CD4-positive, CD25-positive, alpha-beta regulatory T cell (primary cell): ENCODE data around the gene RNF157. TPM values are rescaled to one million over a fixed set of nuclear protein-coding genes. Genes with fewer than 3 reads are reported as not detected.
A peak's percentile ranks its signal among the peaks of the same experiment; 100 is the strongest.

ENCODE experiments used
- ATAC-seq, 2 donors: fragments of 150-1000 bp; cut with Tn5 transposase; one replicate each; pipeline ENCODE4 v1.10.0; 2021; ENCODE audit warnings: low read depth in 2 of 2, moderate number of reproducible peaks in 2 of 2, moderate library complexity in 1 of 2
- DNase-seq, 3 donors: peaks; one replicate each; pipeline versions ENCODE4 v3.0.0 to v3.0.0-alpha.2; 2012 to 2022; ENCODE audit warnings: mixed read lengths in 1 of 3
- H3K27ac ChIP-seq: one replicate; pipeline ENCODE4 v1.7.0; 2013; ENCODE audit warnings: mild to moderate bottlenecking, low read length; ENCODE audit not compliant: insufficient read depth, poor library complexity, severe bottlenecking
- H3K27me3 ChIP-seq: one replicate; pipeline ENCODE4 v1.7.0; 2013; ENCODE audit warnings: low read length; ENCODE audit not compliant: control insufficient read depth, insufficient read depth
- H3K36me3 ChIP-seq: one replicate; pipeline ENCODE4 v1.7.0; 2013; ENCODE audit warnings: mild to moderate bottlenecking, low read length, moderate library complexity; ENCODE audit not compliant: control insufficient read depth, insufficient read depth
- H3K4me1 ChIP-seq: 2 replicates; pipeline ENCODE4 v1.7.0; 2013; ENCODE audit warnings: mild to moderate bottlenecking, low read length; ENCODE audit not compliant: insufficient read depth, control insufficient read depth, poor library complexity, severe bottlenecking
- H3K4me3 ChIP-seq: one replicate; pipeline ENCODE4 v1.7.0; 2013; ENCODE audit warnings: low read depth, mild to moderate bottlenecking, low read length, moderate library complexity
- H3K9me3 ChIP-seq, 2 experiments: 1 replicate in 1 of 2; 2 replicates in 1 of 2; pipeline ENCODE4 v1.7.0; 2013; ENCODE audit warnings: low read length in 2 of 2, mild to moderate bottlenecking in 1 of 2, moderate library complexity in 1 of 2; ENCODE audit not compliant: control insufficient read depth in 2 of 2
- H3K27ac Mint-ChIP-seq, 3 donors: one replicate each; pipeline ENCODE4 v1.8.0; 2020 to 2022; ENCODE audit warnings: mild to moderate bottlenecking in 3 of 3, mixed read lengths in 3 of 3, moderate library complexity in 2 of 3
- H3K27me3 Mint-ChIP-seq: one replicate; pipeline ENCODE4 v1.8.0; 2022; ENCODE audit warnings: mild to moderate bottlenecking, mixed read lengths
- H3K36me3 Mint-ChIP-seq: one replicate; pipeline ENCODE4 v1.8.0; 2020; ENCODE audit warnings: mixed read lengths
- H3K4me1 Mint-ChIP-seq, 4 donors: one replicate each; pipeline ENCODE4 v1.8.0; 2020 to 2022; ENCODE audit warnings: mixed read lengths in 4 of 4, mild to moderate bottlenecking in 1 of 4
- H3K4me3 Mint-ChIP-seq, 4 donors: one replicate each; pipeline ENCODE4 v1.8.0; 2020 to 2022; ENCODE audit warnings: mild to moderate bottlenecking in 4 of 4, mixed read lengths in 4 of 4, moderate library complexity in 3 of 4
- H3K9me3 Mint-ChIP-seq, 7 donors: one replicate each; pipeline ENCODE4 v1.8.0; 2020 to 2022; ENCODE audit warnings: mixed read lengths in 7 of 7, mild to moderate bottlenecking in 3 of 7, moderate library complexity in 2 of 7
- polyA plus RNA-seq, 4 donors: library from polyadenylated mRNA; unstranded; fragments of 300-500 nt; fragmentation: Illumina TruSeq; gene quantifications; one replicate each; pipeline ENCODE4 v1.2.3, GENCODE V29; 2021
- total RNA-seq: library from RNA; stranded (reverse); gene quantifications from one replicate; pipeline ENCODE4 v1.2.3, GENCODE V29; 2022

The RNF157 gene
- total and polyA plus RNA-seq, 5 donors from 2014 or later = 3.3 to 17.7 (median 5.1) TPM

GRCh38 chr17:76277300-76278267 is 37.3 kb upstream of the RNF157 start:
- no peaks in the 10 kb centered on the region for H3K9me3 Mint-ChIP-seq
- no peak for ATAC-seq
- no peaks in the 10 kb centered on the region for H3K36me3 Mint-ChIP-seq
- Histone ChIP-seq H3K27me3 (no peaks in the 10 kb centered on the region), H3K27ac (no peak overlapping the region), H3K4me1 (peaks cover 36% of the 10 kb centered on the region), H3K9me3 (no peaks in the 10 kb centered on the region), H3K36me3 (no peaks in the 10 kb centered on the region), H3K4me3 (no peak overlapping the region)
- peak overlapping the region; percentile 62 to 87 (median 65) for H3K27ac Mint-ChIP-seq
- H3K27me3 Mint-ChIP-seq = no peaks in the 10 kb centered on the region
- peaks cover 4 to 49% (median 15%) of the 10 kb centered on the region in 4 donors for H3K4me1 Mint-ChIP-seq
- peak overlapping the region in 1 of 4 donors; percentile 27 for H3K4me3 Mint-ChIP-seq
- DNase-seq = no peak

GRCh38 chr17:76276461-76277299 is 36.4 kb upstream of the RNF157 start:
- DNase-seq = no peak
- H3K27me3 Mint-ChIP-seq = no peaks in the 10 kb centered on the region
- no peaks in the 10 kb centered on the region for H3K27me3 ChIP-seq
- no peaks in the 10 kb centered on the region for H3K9me3 ChIP-seq
- H3K27ac ChIP-seq = no peak overlapping the region
- peaks cover 45% of the 10 kb centered on the region for H3K4me1 ChIP-seq
- H3K36me3 Mint-ChIP-seq = no peaks in the 10 kb centered on the region
- H3K4me3 ChIP-seq = no peak overlapping the region
- ATAC-seq = no peak
- H3K4me3 Mint-ChIP-seq = peak overlapping the region in 2 of 4 donors; percentile 27 to 81
- no peaks in the 10 kb centered on the region for H3K36me3 ChIP-seq
- H3K9me3 Mint-ChIP-seq = no peaks in the 10 kb centered on the region
- H3K27ac Mint-ChIP-seq = peak overlapping the region; percentile 53 to 65 (median 62)
- peaks cover 4 to 54% (median 15%) of the 10 kb centered on the region in 4 donors for H3K4me1 Mint-ChIP-seq

DNA sequence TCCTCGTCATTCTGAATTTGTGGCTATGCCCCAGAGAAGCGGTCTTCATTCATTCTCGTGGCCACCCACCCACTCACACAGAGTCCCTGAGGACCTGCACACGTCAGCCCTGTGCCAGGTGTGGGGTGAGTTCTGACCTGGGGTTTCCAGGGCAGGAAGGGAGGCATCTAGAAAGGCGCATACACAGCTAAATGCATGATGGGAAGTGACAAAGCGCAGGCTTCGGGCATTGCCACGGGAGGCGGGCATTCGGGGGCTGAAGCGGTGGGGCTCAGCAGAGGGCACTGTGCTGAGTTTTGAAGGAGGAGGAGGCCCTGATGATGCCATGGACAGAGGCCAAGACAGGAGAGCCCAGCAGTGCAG is 35.8 kb upstream of the RNF157 start:
- Mint-ChIP-seq H3K4me3 (no peak overlapping the region), H3K9me3 (no peaks in the 10 kb centered on the region), H3K27me3 (no peaks in the 10 kb centered on the region), H3K4me1 (peaks cover 4 to 60% (median 17%) of the 10 kb centered on the region in 4 donors), H3K27ac (peak overlapping the region in 2 of 3 donors; percentile 44 to 93), H3K36me3 (no peaks in the 10 kb centered on the region)
- no peaks in the 10 kb centered on the region for H3K9me3 ChIP-seq
- H3K4me3 ChIP-seq = no peak overlapping the region
- H3K36me3 ChIP-seq = no peaks in the 10 kb centered on the region
- ATAC-seq (no peak), DNase-seq (no peak)
- no peak overlapping the region for H3K27ac ChIP-seq
- H3K4me1 ChIP-seq = peaks cover 51% of the 10 kb centered on the region
- no peaks in the 10 kb centered on the region for H3K27me3 ChIP-seq

DNA sequence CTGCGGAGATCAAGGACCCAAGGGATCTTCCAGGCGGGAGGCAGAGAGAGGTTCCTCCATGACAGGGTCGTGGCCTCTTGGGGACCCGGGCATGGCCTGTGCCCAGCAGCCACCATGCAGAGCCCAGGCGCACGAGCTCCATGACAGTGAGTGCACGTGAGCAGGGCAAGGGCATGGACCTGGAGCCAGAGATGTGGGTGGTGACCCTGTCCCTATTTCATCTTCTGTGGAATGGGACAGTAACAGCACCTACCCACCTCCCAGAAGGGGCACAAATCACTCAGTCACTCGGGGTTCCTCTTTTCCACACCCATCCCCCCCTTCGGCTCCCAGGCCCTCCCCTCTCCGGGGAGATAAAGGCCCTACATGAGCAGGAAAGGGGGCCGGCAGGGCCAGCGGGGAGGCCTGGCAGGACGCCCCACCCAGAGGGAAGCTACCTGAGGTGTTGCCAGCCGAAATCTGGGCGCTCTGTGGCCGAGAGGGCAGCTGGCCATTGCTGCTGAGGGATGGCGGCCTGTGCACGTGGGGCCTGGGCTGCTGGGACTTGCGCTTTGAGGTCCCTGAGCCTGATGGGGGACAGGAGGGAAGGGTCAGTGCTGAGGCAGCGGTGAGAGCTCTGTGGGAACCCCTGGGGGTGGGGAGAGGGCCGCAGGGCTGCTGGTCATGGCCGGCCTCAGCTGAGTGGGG is 35.2 kb upstream of the RNF157 start:
- DNase-seq = no peak
- Histone ChIP-seq H3K27me3 (no peaks in the 10 kb centered on the region), H3K4me1 (peaks cover 56% of the 10 kb centered on the region), H3K4me3 (no peak overlapping the region), H3K27ac (no peak overlapping the region), H3K9me3 (no peaks in the 10 kb centered on the region), H3K36me3 (no peaks in the 10 kb centered on the region)
- H3K27ac Mint-ChIP-seq = peak overlapping the region; percentile 20 to 93 (median 44)
- H3K27me3 Mint-ChIP-seq = peaks cover 5% of the 10 kb centered on the region
- H3K4me1 Mint-ChIP-seq = peaks cover 4 to 65% (median 20%) of the 10 kb centered on the region in 4 donors
- H3K9me3 Mint-ChIP-seq = no peaks in the 10 kb centered on the region
- peaks cover 4% of the 10 kb centered on the region for H3K36me3 Mint-ChIP-seq
- peak overlapping the region in 1 of 4 donors; percentile 61 for H3K4me3 Mint-ChIP-seq
- no peak for ATAC-seq

DNA sequence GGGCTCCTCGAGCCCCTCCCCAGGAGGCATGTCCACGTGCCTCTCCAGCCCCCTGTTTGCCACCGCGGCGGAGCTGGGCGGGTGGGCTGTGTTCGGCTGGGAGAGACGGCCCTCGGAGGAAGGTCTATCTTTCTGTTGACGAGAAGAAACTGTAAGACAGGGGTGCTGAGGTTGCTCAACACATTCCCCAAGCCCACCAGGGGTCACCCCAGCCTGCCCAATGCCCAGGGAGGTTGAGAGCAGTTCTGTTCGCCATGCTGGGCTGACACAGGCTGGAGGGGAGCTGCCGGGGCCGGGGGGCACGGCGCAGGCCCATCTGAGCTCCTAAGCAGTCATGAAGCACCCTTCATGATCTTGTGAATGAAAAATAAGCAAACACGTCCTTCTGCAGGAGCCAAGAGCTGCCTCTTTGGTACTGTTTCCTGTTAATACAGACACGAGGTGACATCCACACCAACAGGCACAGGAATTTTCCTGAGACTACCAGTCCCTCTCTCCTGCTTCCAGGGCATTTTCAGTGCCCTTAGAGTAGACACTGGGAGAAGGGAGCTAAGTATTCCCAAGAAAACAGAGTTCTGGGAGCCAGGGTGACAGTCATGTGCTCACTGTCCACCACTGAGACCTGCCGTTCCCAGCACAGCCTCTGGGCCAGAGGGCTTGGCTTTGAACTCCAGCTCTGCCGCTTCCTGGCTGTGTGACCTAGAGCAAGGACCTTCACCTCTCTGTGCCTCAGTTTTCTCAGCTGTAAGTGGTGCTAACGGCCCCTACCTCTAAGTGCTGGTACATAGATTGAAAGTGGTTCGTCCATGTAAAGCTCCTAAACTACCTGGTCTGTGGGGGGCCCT is 34.0 kb upstream of the RNF157 start:
- H3K36me3 Mint-ChIP-seq = peaks cover 4% of the 10 kb centered on the region
- Histone ChIP-seq H3K4me1 (peaks cover 63% of the 10 kb centered on the region), H3K36me3 (peaks cover 6% of the 10 kb centered on the region), H3K9me3 (no peaks in the 10 kb centered on the region), H3K4me3 (no peak overlapping the region), H3K27ac (no peak overlapping the region), H3K27me3 (no peaks in the 10 kb centered on the region)
- peaks cover 0 to 70% (median 19%) of the 10 kb centered on the region in 4 donors for H3K4me1 Mint-ChIP-seq
- H3K4me3 Mint-ChIP-seq = peak overlapping the region in 3 of 4 donors; percentile 43 to 65 (median 61)
- H3K9me3 Mint-ChIP-seq = no peaks in the 10 kb centered on the region
- no peak for ATAC-seq
- peak overlapping the region in 2 of 3 donors; percentile 86 to 88 for H3K27ac Mint-ChIP-seq
- H3K27me3 Mint-ChIP-seq = peaks cover 5% of the 10 kb centered on the region
- DNase-seq = peak in 1 of 3 donors; percentile 49

GRCh38 chr17:76273445-76274111 is 33.3 kb upstream of the RNF157 start:
- Histone ChIP-seq H3K27ac (peak overlapping the region; percentile 92), H3K36me3 (peaks cover 11% of the 10 kb centered on the region), H3K27me3 (no peaks in the 10 kb centered on the region), H3K4me3 (no peak overlapping the region), H3K9me3 (no peaks in the 10 kb centered on the region), H3K4me1 (peaks cover 66% of the 10 kb centered on the region)
- Mint-ChIP-seq H3K4me1 (peaks cover 0 to 75% (median 21%) of the 10 kb centered on the region in 4 donors), H3K4me3 (peak overlapping the region; percentile 38 to 84 (median 72)), H3K27me3 (peaks cover 5% of the 10 kb centered on the region), H3K36me3 (peaks cover 4% of the 10 kb centered on the region), H3K9me3 (no peaks in the 10 kb centered on the region), H3K27ac (peak overlapping the region; percentile 87 to 97 (median 90))
- DNase-seq (no peak), ATAC-seq (no peak)
